Neural progenitor cell (in vitro differentiated cells): ENCODE results near the gene RTN1. TPM values are rescaled to one million over a fixed set of nuclear protein-coding genes. Genes with fewer than 3 reads are reported as not detected.

Experiments
- DNase-seq: peaks from one replicate; pipeline ENCODE4 v3.0.0-alpha.2; 2016; ENCODE audit warnings: low spot score
- H2AFZ ChIP-seq: fragments of 200-600 bp; sonication (generic); replicated peaks from 2 replicates; pipeline ENCODE4 v1.6.1; 2016; ENCODE audit warnings: antibody characterized with exemption
- H3F3A ChIP-seq: fragments of 200-600 bp; sonication (generic); 2 replicates; pipeline ENCODE4 v1.6.1; 2016; ENCODE audit warnings: antibody characterized with exemption, low read depth
- H3K27ac ChIP-seq: fragments of 200-600 bp; sonication (generic); 2 replicates; pipeline ENCODE4 v1.5.1; 2016; ENCODE audit warnings: mild to moderate bottlenecking
- H3K27me3 ChIP-seq: fragments of 200-600 bp; sonication (generic); 2 replicates; pipeline ENCODE4 v1.6.1; 2016; ENCODE audit warnings: mild to moderate bottlenecking, moderate library complexity
- H3K36me3 ChIP-seq: fragments of 200-600 bp; sonication (generic); 2 replicates; pipeline ENCODE4 v1.5.1; 2016
- H3K4me1 ChIP-seq: fragments of 200-600 bp; sonication (generic); 2 replicates; pipeline ENCODE4 v1.6.1; 2016; ENCODE audit warnings: mixed run types
- H3K4me2 ChIP-seq: fragments of 200-600 bp; sonication (generic); 2 replicates; pipeline ENCODE4 v1.6.1; 2016
- H3K4me3 ChIP-seq: fragments of 200-600 bp; sonication (generic); 2 replicates; pipeline ENCODE4 v1.5.1; 2016
- H3K79me2 ChIP-seq: fragments of 200-600 bp; sonication (generic); 2 replicates; pipeline ENCODE4 v1.6.1; 2016; ENCODE audit warnings: low read depth
- H3K9ac ChIP-seq: fragments of 200-600 bp; sonication (generic); 2 replicates; pipeline ENCODE4 v1.6.1; 2016
- H3K9me3 ChIP-seq: fragments of 200-600 bp; sonication (generic); 2 replicates; pipeline ENCODE4 v1.5.1; 2016; ENCODE audit warnings: low read depth
- H4K20me1 ChIP-seq: fragments of 200-600 bp; sonication (generic); 2 replicates; pipeline ENCODE4 v1.6.1; 2016; ENCODE audit warnings: low read depth
- H3K27ac Mint-ChIP-seq: 3 replicates; pipeline ENCODE4 v1.8.0; 2021; ENCODE audit warnings: mixed read lengths
- H3K27me3 Mint-ChIP-seq: 2 replicates; pipeline ENCODE4 v1.8.0; 2022; ENCODE audit warnings: low read depth, mild to moderate bottlenecking, inconsistent platforms, moderate library complexity, mixed read lengths; ENCODE audit not compliant: insufficient read depth
- H3K36me3 Mint-ChIP-seq: 3 replicates; pipeline ENCODE4 v1.8.0; 2021; ENCODE audit warnings: mixed read lengths
- H3K4me1 Mint-ChIP-seq: 3 replicates; pipeline ENCODE4 v1.8.0; 2021; ENCODE audit warnings: mixed read lengths
- H3K4me3 Mint-ChIP-seq: 3 replicates; pipeline ENCODE4 v1.8.0; 2021; ENCODE audit warnings: mild to moderate bottlenecking, moderate library complexity, mixed read lengths
- H3K9me3 Mint-ChIP-seq: 3 replicates; pipeline ENCODE4 v1.8.0; 2020; ENCODE audit warnings: mixed read lengths
- EZH2 ChIP-seq: fragments of 200-600 bp; sonication (generic); IDR thresholded peaks from 2 replicates; pipeline ENCODE4 v1.6.1; 2017; ENCODE audit warnings: antibody characterized with exemption, mild to moderate bottlenecking, moderate library complexity
- EZH2phosphoT487 ChIP-seq: fragments of 200-600 bp; sonication (generic); IDR thresholded peaks from 2 replicates; pipeline ENCODE4 v1.6.1; 2017; ENCODE audit warnings: antibody characterized with exemption
- total RNA-seq: library from RNA; depleted of rRNA; stranded (reverse); fragments of >200 nt; gene quantifications from 2 replicates; pipeline ENCODE4 v1.2.3, GENCODE V29; 2015; ENCODE audit warnings: low replicate concordance
- TF ChIP-seq, protein P1 (sequence below): fragments of 200-600 bp; sonication (generic); IDR thresholded peaks from 2 replicates; pipeline ENCODE4 v1.5.1; 2017; ENCODE audit warnings: antibody characterized with exemption, mild to moderate bottlenecking

RTN1 gene
- total RNA-seq, 1 donor from 2014 or later: 7.7 TPM

DNA sequence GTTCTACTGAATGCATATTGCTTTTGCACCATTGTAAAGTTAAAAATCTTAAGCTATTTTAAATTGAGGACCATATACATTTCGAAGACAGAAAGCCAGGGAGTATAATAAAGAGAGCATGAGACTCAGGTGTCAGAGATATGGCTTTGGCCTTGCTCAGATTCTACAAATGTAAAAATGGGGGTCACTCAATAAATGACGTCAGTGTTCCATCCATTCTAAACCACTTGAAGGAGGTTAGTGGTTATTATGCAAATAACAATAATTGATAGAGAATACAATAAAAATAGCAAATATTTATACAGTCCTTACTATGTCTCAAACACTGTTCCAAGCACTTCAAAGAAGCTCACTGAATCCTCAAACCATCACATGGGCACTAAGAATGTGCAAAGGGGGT lies 20.1 kb downstream of the RTN1 start:
- no peak overlapping the region for H3K4me3 Mint-ChIP-seq
- H3K4me2 ChIP-seq: no peak overlapping the region
- TF ChIP-seq EZH2phosphoT487 (no peak), EZH2 (no peak)
- TF ChIP-seq, protein P1, sequence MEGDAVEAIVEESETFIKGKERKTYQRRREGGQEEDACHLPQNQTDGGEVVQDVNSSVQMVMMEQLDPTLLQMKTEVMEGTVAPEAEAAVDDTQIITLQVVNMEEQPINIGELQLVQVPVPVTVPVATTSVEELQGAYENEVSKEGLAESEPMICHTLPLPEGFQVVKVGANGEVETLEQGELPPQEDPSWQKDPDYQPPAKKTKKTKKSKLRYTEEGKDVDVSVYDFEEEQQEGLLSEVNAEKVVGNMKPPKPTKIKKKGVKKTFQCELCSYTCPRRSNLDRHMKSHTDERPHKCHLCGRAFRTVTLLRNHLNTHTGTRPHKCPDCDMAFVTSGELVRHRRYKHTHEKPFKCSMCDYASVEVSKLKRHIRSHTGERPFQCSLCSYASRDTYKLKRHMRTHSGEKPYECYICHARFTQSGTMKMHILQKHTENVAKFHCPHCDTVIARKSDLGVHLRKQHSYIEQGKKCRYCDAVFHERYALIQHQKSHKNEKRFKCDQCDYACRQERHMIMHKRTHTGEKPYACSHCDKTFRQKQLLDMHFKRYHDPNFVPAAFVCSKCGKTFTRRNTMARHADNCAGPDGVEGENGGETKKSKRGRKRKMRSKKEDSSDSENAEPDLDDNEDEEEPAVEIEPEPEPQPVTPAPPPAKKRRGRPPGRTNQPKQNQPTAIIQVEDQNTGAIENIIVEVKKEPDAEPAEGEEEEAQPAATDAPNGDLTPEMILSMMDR: no peak
- no peaks in the 10 kb centered on the region for H3F3A ChIP-seq
- no peaks in the 10 kb centered on the region for H3K27me3 Mint-ChIP-seq
- H3K27ac ChIP-seq: no peak overlapping the region
- no peaks in the 10 kb centered on the region for H4K20me1 ChIP-seq
- no peaks in the 10 kb centered on the region for H3K27me3 ChIP-seq
- no peaks in the 10 kb centered on the region for H3K4me1 Mint-ChIP-seq
- DNase-seq: no peak
- H3K9me3 ChIP-seq: no peaks in the 10 kb centered on the region
- no peaks in the 10 kb centered on the region for H3K36me3 Mint-ChIP-seq
- H2AFZ ChIP-seq: no peak overlapping the region
- no peaks in the 10 kb centered on the region for H3K79me2 ChIP-seq
- no peaks in the 10 kb centered on the region for H3K9me3 Mint-ChIP-seq
- H3K4me3 ChIP-seq: no peak overlapping the region
- no peak overlapping the region for H3K27ac Mint-ChIP-seq
- H3K4me1 ChIP-seq: no peaks in the 10 kb centered on the region
- H3K9ac ChIP-seq: no peak overlapping the region
- H3K36me3 ChIP-seq: no peaks in the 10 kb centered on the region

DNA sequence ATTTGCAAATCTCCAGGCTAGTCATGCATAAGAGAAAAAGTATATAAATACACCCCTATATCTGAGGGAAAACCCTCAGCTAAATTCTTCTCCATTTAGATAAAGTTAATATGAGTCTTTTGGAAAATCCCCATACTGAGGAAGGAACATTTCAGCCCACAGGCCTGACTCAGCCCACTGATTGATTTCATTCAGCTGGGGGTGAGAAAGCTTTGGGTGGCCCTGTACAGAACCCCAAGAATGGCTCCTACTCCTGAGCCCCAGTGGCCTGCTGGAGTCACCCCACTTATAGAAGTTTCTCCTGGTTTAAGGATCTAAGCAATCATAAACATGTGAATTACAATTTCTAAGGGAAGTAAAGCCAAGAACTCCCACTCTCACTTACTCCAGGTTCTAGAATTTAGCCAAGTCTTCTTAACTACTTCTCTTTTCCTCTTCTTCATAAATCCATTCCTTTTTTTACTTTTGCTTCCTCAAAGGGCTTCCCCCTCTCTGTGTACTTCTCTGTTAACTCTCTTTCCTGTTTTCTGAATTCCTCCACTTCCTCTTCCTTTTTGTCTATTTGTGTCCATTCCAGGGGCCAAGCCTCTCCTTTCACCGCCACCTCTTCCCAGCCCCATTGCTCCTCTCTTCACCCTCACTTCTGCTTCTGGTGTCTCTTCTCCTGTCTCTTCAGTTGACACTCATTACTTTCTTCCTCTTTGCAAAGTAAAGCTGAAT lies 21.0 kb downstream of the RTN1 start:
- Histone ChIP-seq H3K36me3 (no peaks in the 10 kb centered on the region), H3K4me1 (no peaks in the 10 kb centered on the region), H2AFZ (no peak overlapping the region), H3K27me3 (no peaks in the 10 kb centered on the region), H3K79me2 (no peaks in the 10 kb centered on the region), H3K4me3 (no peak overlapping the region), H3F3A (no peaks in the 10 kb centered on the region), H3K4me2 (no peak overlapping the region), H3K9ac (no peak overlapping the region), H3K27ac (no peak overlapping the region), H3K9me3 (no peaks in the 10 kb centered on the region), H4K20me1 (no peaks in the 10 kb centered on the region)
- H3K4me3 Mint-ChIP-seq: no peak overlapping the region
- H3K4me1 Mint-ChIP-seq: no peaks in the 10 kb centered on the region
- TF ChIP-seq, protein P1: no peak
- no peak for TF ChIP-seq EZH2
- TF ChIP-seq EZH2phosphoT487: no peak
- DNase-seq: no peak
- no peaks in the 10 kb centered on the region for H3K9me3 Mint-ChIP-seq
- no peaks in the 10 kb centered on the region for H3K27me3 Mint-ChIP-seq
- H3K36me3 Mint-ChIP-seq: no peaks in the 10 kb centered on the region
- H3K27ac Mint-ChIP-seq: no peak overlapping the region

DNA sequence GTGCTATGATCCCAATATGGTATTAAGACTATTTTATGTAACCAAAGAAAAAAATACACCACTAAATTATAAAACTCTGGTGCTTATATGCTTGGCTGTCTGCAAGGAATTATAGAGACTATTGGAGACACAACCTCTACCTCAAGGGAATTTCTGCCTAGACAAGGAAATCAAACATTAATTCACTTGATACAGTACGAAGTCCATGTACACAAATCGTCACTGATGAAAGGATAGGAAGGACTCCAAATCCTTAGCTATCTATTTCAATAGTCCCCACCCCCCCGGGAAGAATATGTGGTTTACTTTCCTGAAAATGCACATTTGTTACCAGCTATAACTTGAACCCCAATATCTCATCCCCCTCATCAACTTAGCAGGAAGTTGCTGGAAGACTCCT lies 21.9 kb downstream of the RTN1 start:
- Histone ChIP-seq H3F3A (no peaks in the 10 kb centered on the region), H3K27ac (no peak overlapping the region), H3K4me2 (no peak overlapping the region), H3K9ac (no peak overlapping the region), H3K79me2 (no peaks in the 10 kb centered on the region), H3K36me3 (no peaks in the 10 kb centered on the region), H3K4me3 (no peak overlapping the region), H3K27me3 (no peaks in the 10 kb centered on the region), H2AFZ (no peak overlapping the region), H3K4me1 (no peaks in the 10 kb centered on the region), H3K9me3 (no peaks in the 10 kb centered on the region), H4K20me1 (no peaks in the 10 kb centered on the region)
- Mint-ChIP-seq H3K4me1 (no peaks in the 10 kb centered on the region), H3K9me3 (no peaks in the 10 kb centered on the region), H3K36me3 (no peaks in the 10 kb centered on the region), H3K27ac (no peak overlapping the region), H3K4me3 (no peak overlapping the region), H3K27me3 (no peaks in the 10 kb centered on the region)
- DNase-seq: no peak
- no peak for TF ChIP-seq EZH2
- TF ChIP-seq EZH2phosphoT487: no peak
- TF ChIP-seq, protein P1: no peak
